T-helper 2 cell (primary cell): Measurements from ENCODE around the gene TAF7L.
A peak's percentile ranks its signal among the peaks of the same experiment; 100 is the strongest.
"Not testable (repeated sequence)": the region's sequence is repeated elsewhere in the genome, so short reads cannot be mapped to it uniquely, and the experiment has no call there.

Source experiments
- DNase-seq, 5 experiments: peaks; one replicate each; pipeline versions ENCODE4 v3.0.0 to v3.0.0-alpha.2; 2012 to 2022
- total RNA-seq, 2 donors: gene quantifications; one replicate each; lab custom pipeline; 2026; lab: John Stamatoyannopoulos, UW

TAF7L gene, protein sequence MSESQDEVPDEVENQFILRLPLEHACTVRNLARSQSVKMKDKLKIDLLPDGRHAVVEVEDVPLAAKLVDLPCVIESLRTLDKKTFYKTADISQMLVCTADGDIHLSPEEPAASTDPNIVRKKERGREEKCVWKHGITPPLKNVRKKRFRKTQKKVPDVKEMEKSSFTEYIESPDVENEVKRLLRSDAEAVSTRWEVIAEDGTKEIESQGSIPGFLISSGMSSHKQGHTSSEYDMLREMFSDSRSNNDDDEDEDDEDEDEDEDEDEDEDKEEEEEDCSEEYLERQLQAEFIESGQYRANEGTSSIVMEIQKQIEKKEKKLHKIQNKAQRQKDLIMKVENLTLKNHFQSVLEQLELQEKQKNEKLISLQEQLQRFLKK
- 0 to 0.13 reads per million in 2 donors for total RNA-seq

- no peak for DNase-seq
Observed at GRCh38 chrX:101290957-101291603, at the start of gene TAF7L. TAF7L (minus strand) TSS chrX:101291334; CDS start chrX:101287543, 3,791 bp downstream.

DNA sequence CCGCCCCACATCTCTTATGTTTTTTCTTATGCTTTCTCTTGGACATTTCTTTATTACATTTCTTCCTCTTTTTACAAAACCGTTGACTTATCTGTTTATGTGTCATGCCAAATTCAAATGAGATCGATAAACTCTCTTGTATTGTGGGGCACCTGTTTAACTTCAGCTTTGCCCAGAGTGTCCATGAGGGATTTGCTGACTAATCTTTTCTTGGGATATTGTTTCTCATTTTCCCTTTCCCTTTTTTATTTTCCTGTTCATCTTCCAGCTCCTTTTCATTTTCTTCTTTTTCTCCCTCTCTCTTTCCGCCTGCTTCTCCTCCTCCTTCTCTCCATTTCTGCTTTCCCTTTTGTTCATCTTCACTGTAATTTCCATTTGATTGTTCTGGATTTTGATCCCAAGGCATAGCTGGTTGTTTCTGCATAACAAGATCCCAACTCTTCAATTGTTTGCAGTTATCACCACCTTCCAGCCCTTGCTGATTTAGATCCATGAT lies 46.7 kb upstream of the TAF7L start:
- no peak for DNase-seq

GRCh38 chrX:101334310-101334709 lies 43.2 kb upstream of the TAF7L start:
- DNase-seq: not testable (repeated sequence)

DNA sequence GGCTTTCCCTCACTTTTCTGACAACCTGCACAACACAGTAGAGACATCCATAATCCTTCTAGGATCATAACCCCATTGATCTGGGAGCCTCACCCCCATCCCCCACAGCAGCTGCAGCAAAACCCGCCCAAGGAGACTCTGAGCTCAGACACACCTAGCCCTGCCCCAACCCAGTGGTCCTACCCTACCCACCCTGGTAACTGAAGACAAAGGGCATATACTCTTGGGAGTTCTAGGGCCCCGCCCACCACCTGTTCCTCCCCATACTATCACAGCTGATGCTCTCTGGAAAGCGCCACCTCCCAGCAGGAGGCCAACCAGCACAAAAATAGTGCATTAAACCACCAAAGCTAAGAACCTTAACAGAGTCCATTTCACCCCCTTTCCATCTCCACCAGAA lies 35.5 kb upstream of the TAF7L start:
- DNase-seq: not testable (repeated sequence)

- no peak for DNase-seq
Observed at GRCh38 chrX:101303790-101304189, 12.7 kb upstream of the TAF7L start.

- DNase-seq: not testable (repeated sequence)
Observed at GRCh38 chrX:101295603-101296002, 4.5 kb upstream of the TAF7L start.

GRCh38 chrX:101287402-101287801 lies 3.7 kb downstream of the TAF7L start:
- peak in 1 of 5 experiments; percentile 23 for DNase-seq

DNA sequence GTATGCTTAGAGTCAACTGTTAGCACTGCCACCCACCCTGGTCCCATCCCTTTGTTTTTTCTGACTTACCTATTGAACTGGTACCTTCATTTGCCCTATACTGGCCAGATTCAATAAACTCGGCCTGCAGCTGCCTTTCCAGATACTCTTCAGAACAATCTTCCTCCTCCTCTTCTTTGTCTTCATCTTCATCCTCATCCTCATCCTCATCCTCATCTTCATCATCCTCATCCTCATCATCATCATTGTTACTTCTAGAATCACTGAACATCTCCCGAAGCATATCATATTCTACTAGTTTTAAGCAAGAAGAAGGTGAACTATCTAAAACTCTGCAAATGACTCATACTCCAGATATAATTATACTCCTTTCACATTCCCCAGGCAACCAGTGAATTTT lies 14.9 kb downstream of the TAF7L start:
- no peak for DNase-seq

DNA sequence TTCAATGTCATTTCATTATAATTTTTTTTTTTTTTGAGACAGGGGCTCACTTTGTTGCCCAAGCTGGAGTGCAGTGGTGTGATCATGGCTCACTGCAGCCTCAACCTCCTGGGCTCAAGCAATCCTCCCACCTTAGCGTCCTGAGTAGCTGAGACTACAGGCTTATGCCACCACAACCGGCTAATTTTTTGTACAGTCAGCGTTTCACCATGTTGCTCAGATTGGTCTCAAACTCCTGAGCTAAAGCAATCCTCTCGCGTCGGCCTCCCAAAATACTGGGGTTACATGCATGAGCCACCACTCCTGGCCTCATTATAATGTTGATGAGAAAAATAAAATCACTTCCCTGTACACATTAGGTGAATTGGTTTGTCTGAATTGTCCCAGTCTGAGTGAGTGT lies 16.9 kb downstream of the TAF7L start:
- no peak for DNase-seq

DNA sequence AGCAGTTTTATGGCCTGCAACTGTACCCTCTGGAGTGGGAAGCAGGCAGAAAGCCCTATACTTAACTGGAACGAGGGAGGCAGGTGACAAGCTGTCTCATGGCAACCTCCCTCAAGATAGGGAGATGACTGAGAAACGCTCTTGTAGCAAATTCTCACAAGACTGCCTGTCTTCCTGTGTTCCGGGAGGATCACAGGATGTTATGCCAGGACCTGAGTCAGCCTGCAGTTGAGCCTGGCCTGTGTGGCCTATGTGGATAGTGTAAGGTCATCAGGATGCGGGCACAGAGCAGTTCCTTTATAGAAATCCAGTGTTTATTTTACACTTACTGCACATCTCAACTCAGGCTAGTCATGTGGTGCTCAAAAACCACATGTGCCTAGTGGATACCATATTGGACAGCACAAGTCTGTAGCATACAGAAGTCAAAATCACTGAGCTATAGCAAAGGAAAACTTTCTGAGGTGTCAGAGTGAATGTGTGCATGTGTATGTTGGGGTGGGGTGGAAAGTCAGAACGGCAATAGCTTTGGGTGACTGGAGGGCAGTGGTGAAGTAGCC lies 25.2 kb downstream of the TAF7L start:
- DNase-seq: no peak

- no peak for DNase-seq
Observed at GRCh38 chrX:101263766-101264165, 27.4 kb downstream of the TAF7L start.

DNA sequence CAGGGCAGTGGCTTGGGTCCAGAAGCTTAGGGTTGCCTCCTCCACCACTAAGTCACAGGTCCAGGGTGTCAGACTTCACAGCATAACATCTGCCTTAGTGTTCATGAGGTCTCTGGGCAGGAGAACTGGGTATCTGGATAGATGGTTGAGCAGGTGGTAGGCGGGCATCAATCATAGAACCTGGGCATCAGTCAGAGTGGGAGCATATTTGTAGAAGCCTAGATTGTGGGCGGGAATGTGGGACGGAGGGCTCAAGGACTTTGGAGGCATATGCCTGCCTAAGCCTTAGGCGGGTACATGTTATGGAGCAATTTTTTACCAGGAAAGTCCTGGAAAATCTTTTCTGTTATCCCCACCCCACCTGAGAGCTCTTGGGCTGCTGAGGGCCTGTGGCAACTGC lies 28.5 kb downstream of the TAF7L start:
- DNase-seq: no peak

GRCh38 chrX:101260435-101260834 lies 30.7 kb downstream of the TAF7L start:
- no peak for DNase-seq

- no peak for DNase-seq
Observed at GRCh38 chrX:101258259-101258581, 32.9 kb downstream of the TAF7L start.

- DNase-seq: peak in 1 of 5 experiments; percentile 26
Observed at GRCh38 chrX:101257448-101258258, 33.5 kb downstream of the TAF7L start.

DNA sequence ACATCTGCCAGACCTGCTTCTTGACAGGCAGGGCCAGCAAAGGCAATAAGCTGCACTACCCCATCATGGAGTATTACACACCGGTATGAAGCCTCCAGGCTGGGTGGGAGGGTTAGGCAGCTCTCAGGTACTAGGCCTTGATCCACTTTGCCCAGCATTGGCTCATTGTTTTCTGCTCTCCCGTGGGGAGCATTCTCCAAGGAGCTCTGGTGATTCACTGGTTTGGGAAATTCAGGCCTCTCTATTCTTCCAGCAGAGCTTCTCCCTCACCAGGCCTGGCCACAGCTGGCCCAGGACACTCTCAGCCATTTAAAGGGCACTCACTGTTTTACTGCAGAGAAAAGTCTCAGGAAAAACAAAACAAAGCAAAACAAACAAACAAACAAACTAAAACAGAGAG lies 38.5 kb downstream of the TAF7L start:
- DNase-seq: no peak

GRCh38 chrX:101241531-101241930 lies 49.6 kb downstream of the TAF7L start:
- no peak for DNase-seq

GRCh38 chrX:101237041-101237440 lies 54.1 kb downstream of the TAF7L start:
- DNase-seq: no peak

DNA sequence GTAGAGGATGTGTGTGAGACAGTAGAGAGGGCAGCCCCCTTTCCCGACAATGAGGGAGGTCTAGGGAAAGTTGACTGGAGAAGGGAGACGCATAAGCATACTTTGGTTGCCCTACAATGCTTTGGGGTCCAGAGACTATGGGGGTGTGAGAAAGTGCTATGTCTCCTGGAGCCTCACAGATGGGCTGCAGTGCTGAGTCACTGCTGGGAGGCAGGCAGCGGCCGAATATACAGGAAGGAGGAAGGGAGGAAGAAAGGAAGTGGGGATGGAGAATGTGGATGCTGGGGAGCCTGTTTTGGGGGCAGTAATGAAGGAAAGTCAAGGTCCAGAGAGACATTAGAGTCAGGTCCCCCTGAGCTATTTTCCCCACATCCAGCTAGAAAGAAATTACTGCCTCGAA lies 58.8 kb downstream of the TAF7L start:
- no peak for DNase-seq

DNA sequence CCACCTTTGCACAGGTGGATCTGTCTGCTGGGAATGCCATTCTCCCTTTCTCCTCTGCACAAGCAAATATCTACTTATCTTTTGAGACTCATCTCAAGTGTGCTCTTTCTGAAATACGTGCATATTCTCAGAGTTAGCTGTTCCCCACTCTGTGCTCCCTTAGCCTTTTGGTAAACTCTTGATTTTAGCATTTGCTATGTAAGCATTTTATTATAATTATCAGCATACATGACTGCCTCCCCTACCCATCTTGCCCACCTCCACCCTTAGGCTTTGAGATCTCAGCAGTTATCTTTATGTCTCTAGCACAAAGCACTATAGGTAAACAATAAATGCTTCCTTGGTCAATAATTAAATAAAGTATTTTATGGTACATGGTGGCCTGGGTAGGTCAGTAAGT lies 60.1 kb downstream of the TAF7L start:
- no peak for DNase-seq

GRCh38 chrX:101230636-101231035 lies 60.5 kb downstream of the TAF7L start:
- DNase-seq: no peak

- no peak for DNase-seq
Observed at GRCh38 chrX:101229170-101229569, 62.0 kb downstream of the TAF7L start.

DNA sequence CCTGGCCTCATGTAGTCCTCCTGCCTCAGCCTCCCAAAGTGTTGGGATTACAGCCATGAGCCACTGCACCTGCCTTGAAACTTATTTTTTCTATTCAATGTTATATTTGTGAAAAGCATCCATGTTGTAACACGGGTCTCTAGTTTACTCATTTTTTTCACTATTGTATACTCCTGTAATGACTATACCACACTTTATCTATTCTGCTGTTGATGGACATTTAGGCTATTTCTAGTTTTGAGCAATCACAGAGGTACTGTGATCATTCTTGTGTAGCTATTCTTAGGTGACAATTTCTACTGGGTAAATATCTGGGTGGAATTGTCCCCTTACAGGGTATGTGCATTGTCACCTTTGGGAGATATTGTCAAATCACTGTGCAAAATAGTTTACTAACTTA lies 67.9 kb downstream of the TAF7L start:
- peak in 1 of 5 experiments; percentile 4 for DNase-seq
